Thymus (tissue), 11 donors: ENCODE measurements around the gene ATXN1. TPM values are rescaled to one million over a fixed set of nuclear protein-coding genes. Genes with fewer than 3 reads are reported as not detected.

ENCODE experiments used
- DNase-seq, 9 donors: peaks; one replicate each; pipeline ENCODE4 v3.0.0-alpha.2; 2013; ENCODE audit warnings: low spot score in 9 of 9, low read depth in 6 of 9, missing footprints in 1 of 9
- H3K27ac ChIP-seq, 2 donors: one replicate each; pipeline ENCODE4 v1.5.1; 2013; ENCODE audit warnings: control low read depth in 1 of 2, low read depth in 1 of 2, low read length in 1 of 2, mild to moderate bottlenecking in 1 of 2, moderate library complexity in 1 of 2
- H3K27me3 ChIP-seq, 2 donors: one replicate each; pipeline ENCODE4 v1.5.1; 2013; ENCODE audit warnings: low read length in 1 of 2; ENCODE audit not compliant: control insufficient read depth in 2 of 2, insufficient read depth in 1 of 2
- H3K36me3 ChIP-seq, 2 donors: one replicate each; pipeline ENCODE4 v1.5.1; 2013; ENCODE audit warnings: low read length in 1 of 2, mild to moderate bottlenecking in 1 of 2, moderate library complexity in 1 of 2; ENCODE audit not compliant: control insufficient read depth in 2 of 2, insufficient read depth in 2 of 2
- H3K4me1 ChIP-seq, 2 donors: one replicate each; pipeline ENCODE4 v1.5.1; 2013; ENCODE audit warnings: low read length in 2 of 2; ENCODE audit not compliant: control insufficient read depth in 2 of 2, insufficient read depth in 2 of 2
- H3K4me3 ChIP-seq, 2 donors: one replicate each; pipeline ENCODE4 v1.5.1; 2013; ENCODE audit warnings: low read length in 2 of 2, control low read depth in 1 of 2, mild to moderate bottlenecking in 1 of 2
- H3K9me3 ChIP-seq, 2 donors: one replicate each; pipeline ENCODE4 v1.5.1; 2013; ENCODE audit warnings: low read length in 1 of 2, mild to moderate bottlenecking in 1 of 2; ENCODE audit not compliant: control insufficient read depth in 2 of 2, insufficient read depth in 1 of 2
- WGBS: extraction: QIAGEN DNeasy Blood & Tissue Kit; methylation state at CpG from one replicate; pipeline ENCODE4 v1.1.7; 2013; 5-methylcytosine and 5-hydroxymethylcytosine counted together
- polyA plus RNA-seq: library from polyadenylated mRNA; stranded (reverse); fragments of 200-250 nt; gene quantifications from one replicate; pipeline ENCODE4 v1.2.3, GENCODE V29; 2013
- total RNA-seq: library from RNA; stranded (reverse); fragments of 120-200 nt; gene quantifications from one replicate; pipeline ENCODE4 v1.2.4, GENCODE V29; 2013
- donor health status: healthy.

The ATXN1 gene
- total and polyA plus RNA-seq, 2 donors = 6.8 to 7.1 TPM

DNA sequence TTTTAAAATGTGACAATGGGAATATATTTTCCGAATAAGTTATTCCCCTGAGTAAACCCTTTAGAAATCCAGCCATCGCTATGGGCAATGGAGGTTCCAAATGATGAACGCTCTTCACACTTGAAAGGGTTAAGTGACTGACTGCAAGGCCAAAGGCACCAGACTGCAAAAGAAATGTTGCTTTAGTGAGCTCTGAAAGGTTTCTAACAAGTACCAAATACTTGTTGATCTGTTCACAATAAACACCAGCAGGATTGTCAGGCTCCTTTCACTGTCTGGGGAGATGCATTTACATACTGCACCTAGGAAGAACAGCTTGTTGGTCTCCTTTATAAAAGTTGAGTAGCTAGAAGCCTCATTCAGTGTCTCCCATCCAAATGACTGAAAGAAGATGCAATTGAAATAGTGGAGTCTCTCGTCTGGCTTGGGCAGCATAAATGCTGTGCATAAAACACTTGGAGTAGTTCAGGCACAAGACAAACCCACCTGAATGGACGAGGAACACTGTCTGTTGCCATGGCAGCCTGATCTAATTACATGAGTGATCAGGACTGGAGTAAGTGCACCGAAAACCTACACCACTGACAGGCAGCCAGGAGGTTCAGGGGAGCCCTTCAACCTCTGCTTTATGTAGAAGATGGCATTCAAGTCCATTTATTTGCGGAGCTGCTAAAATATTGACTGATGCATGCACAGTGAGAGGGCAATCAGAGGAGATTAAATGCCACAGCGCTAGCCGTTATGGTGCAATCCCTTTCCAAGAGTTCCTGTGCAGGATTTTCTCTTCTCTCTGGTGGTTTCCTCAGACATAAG, 2.9 kb downstream of the ATXN1 start:
- Histone ChIP-seq H3K27me3 (peaks cover 2 to 16% of the 10 kb centered on the region in 2 donors), H3K9me3 (no peaks in the 10 kb centered on the region), H3K4me1 (peaks cover 3 to 22% of the 10 kb centered on the region in 2 donors), H3K36me3 (no peaks in the 10 kb centered on the region), H3K4me3 (no peak overlapping the region), H3K27ac (no peak overlapping the region)
- DNase-seq = no peak
- 85% methylated on average over 9 of the region's 9 CpGs for WGBS

DNA sequence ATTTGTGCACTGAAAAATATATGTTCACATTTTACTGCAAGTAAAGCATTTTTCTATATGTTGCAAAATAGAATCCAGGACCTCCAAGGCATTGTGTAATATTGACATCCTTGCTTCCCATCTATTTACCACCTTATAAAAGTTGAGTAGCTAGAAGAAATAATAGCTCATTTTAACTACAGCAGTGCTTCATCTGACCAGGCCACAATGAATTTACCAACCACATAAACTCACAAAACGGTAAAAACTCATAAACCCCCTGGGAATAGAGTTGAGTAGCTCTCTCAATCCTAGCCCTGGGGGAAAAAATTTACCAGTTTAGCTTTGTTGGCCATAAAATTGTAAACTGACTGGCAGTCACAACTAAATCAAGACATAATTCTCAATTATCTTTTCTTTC, 3.9 kb downstream of the ATXN1 start:
- Histone ChIP-seq H3K27ac (no peak overlapping the region), H3K9me3 (no peaks in the 10 kb centered on the region), H3K4me3 (no peak overlapping the region), H3K27me3 (peaks cover 2 to 13% of the 10 kb centered on the region in 2 donors), H3K36me3 (no peaks in the 10 kb centered on the region), H3K4me1 (peaks cover 0 to 16% of the 10 kb centered on the region in 2 donors)
- no peak for DNase-seq
- 95% methylated on average over 1 of the region's 1 CpG for WGBS

DNA sequence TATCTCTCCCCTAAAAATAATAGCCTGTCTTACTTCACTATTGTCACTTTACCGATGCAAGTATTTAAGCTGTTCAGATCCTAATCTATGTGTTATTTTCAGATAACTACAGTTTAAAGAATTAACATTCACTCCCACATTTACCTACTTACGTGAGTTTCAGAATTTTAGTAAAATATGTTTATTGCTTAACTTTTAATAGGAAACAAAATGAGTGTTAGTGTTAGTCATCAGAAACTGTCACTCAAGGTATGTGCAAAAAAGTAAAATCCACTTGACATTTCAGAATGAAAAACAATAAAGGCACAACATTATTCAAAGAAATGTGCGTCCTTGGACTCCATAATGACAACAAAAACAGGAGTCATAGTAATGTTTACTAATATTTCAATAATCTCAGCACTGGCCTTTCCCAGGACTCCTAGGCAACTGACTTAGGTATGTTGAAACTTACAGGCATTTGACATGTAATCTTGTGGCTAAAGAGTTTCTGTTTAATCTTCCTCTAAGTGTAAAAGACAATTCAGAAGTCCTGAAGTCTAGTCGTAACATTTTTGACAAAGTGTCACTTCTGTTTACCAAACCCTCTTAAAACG, 4.5 kb downstream of the ATXN1 start:
- no peaks in the 10 kb centered on the region for H3K9me3 ChIP-seq
- no peak overlapping the region for H3K27ac ChIP-seq
- peaks cover 0 to 12% of the 10 kb centered on the region in 2 donors for H3K4me1 ChIP-seq
- DNase-seq = no peak
- H3K4me3 ChIP-seq = no peak overlapping the region
- H3K27me3 ChIP-seq = peaks cover 2 to 7% of the 10 kb centered on the region in 2 donors
- no peaks in the 10 kb centered on the region for H3K36me3 ChIP-seq
- WGBS = 95% methylated on average over 5 of the region's 5 CpGs

DNA sequence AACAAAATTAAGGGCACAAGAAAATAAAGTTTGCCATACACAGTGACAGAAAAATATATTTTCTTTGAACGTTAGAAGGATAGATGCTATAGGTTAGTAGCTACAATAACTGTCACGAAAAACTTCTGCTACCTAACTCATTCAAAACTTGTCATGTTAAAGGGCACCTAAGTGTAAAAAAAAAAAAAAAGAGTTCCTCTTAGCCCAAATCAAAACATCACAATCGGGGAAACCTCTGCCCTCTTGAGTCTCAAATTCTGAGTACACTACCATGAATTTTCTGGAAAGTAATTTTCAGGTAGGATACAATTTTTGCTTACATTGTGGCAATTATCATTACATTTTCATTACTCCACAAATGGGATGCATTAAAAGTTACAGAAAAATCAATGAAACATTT, 5.7 kb downstream of the ATXN1 start:
- Histone ChIP-seq H3K4me1 (peaks cover 0 to 8% of the 10 kb centered on the region in 2 donors), H3K27ac (no peak overlapping the region), H3K27me3 (peaks cover 2 to 7% of the 10 kb centered on the region in 2 donors), H3K36me3 (no peaks in the 10 kb centered on the region), H3K4me3 (no peak overlapping the region), H3K9me3 (no peaks in the 10 kb centered on the region)
- no peak for DNase-seq
- 93% methylated on average over 3 of the region's 3 CpGs for WGBS

DNA sequence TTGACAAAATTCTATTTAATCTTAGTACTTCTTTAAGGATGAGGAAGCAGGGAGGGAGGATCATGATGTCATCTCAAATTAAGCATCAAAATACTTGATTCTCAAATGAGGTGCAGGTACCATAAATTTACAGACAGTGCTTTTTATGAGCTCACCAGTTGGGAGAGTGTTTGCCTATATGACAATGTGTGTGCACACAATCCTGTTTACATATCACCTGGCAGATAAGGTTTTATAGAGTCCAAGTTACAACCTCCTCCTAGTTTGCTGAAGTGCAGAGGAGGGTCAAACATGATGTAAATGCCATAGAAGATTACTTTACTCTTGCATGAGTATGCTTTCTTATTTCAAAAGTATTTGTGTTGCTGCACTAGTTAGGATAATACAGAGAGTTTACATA, 6.4 kb downstream of the ATXN1 start:
- no peak for DNase-seq
- no peaks in the 10 kb centered on the region for H3K36me3 ChIP-seq
- no peak overlapping the region for H3K4me3 ChIP-seq
- no peak overlapping the region for H3K27ac ChIP-seq
- H3K27me3 ChIP-seq = peaks cover 2 to 5% of the 10 kb centered on the region in 2 donors
- no peaks in the 10 kb centered on the region for H3K9me3 ChIP-seq
- peaks cover 0 to 8% of the 10 kb centered on the region in 2 donors for H3K4me1 ChIP-seq

DNA sequence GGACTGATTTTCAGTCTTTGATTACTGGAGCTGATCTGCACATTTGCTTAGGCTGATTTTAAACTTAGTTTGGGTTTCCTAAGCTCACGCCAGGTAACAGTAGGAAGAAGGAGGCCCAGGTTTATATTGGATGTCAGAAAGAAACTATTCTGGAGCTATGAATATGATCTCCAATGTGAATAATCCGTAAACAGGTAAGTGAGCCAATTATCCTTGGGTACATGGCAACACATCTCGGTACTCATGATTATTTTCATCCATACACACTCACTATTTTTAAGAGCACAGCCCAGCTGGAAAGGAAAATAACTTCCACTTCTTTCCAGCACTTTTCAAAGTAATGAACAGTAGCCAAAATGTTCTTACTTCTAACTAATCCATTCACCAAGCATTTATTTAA, 7.0 kb downstream of the ATXN1 start:
- no peak for DNase-seq
- no peaks in the 10 kb centered on the region for H3K9me3 ChIP-seq
- H3K36me3 ChIP-seq = no peaks in the 10 kb centered on the region
- no peak overlapping the region for H3K4me3 ChIP-seq
- peaks cover 0 to 8% of the 10 kb centered on the region in 2 donors for H3K4me1 ChIP-seq
- no peak overlapping the region for H3K27ac ChIP-seq
- WGBS = over 99% methylated on average over 3 of the region's 3 CpGs
- H3K27me3 ChIP-seq = peaks cover 0 to 2% of the 10 kb centered on the region in 2 donors

DNA sequence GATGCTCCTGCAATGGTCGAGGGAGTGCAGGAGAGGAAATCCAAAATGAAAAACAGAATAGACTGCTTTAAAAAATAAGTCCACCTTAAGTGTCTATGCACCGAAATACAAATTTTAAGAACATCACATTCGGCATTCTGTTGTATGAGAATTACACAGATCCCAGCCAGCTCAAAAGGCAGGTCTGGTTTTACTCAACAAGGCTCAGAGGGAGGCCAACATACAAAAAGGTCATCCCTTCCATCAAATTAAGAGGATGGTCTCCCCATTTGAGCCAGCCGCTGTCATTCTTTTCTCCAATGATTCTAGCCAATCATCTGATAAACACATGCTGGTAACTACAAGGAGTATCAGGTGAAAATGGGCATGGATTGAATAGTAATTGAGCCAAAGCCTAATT, 7.9 kb downstream of the ATXN1 start:
- no peaks in the 10 kb centered on the region for H3K9me3 ChIP-seq
- DNase-seq = no peak
- WGBS = 98% methylated on average over 4 of the region's 4 CpGs
- H3K36me3 ChIP-seq = no peaks in the 10 kb centered on the region
- H3K4me1 ChIP-seq = no peaks in the 10 kb centered on the region
- H3K4me3 ChIP-seq = no peak overlapping the region
- H3K27ac ChIP-seq = no peak overlapping the region
- H3K27me3 ChIP-seq = no peaks in the 10 kb centered on the region

DNA sequence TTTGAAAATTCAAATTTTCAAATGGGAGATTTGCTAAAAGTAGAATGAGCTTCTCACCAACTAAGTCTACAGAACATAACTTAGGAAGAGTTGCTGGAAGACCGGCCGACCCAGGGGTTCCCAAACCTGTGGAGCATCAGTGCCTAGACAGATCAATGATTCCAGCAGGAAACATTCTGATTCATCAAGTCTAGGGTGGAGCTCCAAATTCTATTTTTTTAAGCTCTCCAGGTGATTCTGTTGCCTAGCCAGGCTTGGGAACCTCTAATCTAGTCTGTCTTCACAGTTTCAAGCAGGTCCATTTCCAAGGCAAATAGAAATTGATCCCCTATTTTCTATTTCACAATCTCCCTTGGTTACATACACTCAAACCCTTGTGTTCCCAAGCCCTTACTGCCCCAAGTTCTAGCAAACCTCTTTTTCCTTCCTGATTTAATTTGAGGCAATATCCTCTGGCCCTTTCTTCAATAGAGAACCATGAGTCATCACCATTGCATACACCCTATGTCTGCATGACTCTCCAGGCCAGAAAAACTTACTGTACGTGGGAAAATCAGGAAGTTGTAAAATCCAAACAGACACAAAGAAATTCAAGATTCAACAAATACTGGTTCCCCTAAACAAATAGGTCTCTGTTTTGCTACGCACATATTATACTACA, 8.9 kb downstream of the ATXN1 start:
- Histone ChIP-seq H3K36me3 (no peaks in the 10 kb centered on the region), H3K4me3 (no peak overlapping the region), H3K27me3 (no peaks in the 10 kb centered on the region), H3K9me3 (no peaks in the 10 kb centered on the region), H3K27ac (no peak overlapping the region), H3K4me1 (no peaks in the 10 kb centered on the region)
- no peak for DNase-seq
- 85% methylated on average over 4 of the region's 4 CpGs for WGBS

DNA sequence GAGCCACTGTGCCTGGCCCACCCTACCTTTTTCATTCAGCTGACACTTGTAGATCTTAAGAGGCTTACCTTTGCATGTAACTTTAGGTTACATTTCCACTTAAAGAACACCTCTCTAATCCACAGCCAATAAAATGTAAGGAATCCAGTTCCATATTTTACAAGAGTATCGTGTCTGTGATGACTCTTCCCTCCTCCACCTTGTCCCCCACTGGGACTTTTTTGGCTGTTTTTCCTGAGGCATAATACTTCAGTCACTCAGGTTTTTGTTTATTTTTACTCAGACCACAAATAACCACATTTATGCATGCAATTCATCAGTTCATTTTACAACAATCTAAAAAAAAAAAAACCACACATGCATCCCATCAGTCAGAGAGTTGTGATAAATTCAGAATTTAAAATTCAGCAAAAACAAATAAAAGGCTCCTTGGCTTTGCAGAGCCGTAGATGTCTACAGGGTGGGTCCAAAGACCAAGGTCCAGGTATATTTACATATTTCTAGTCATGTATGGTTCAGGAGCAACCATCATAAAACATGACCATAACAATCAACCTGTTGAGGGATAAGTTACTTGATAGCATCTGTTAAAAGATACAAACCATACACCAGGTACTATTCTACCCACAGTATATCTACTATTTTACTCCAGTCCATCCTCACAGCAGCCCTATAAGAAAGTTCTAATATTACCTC, 9.9 kb downstream of the ATXN1 start:
- DNase-seq = no peak
- Histone ChIP-seq H3K4me3 (no peak overlapping the region), H3K9me3 (no peaks in the 10 kb centered on the region), H3K4me1 (no peaks in the 10 kb centered on the region), H3K36me3 (no peaks in the 10 kb centered on the region), H3K27me3 (no peaks in the 10 kb centered on the region), H3K27ac (no peak overlapping the region)
- WGBS = 95% methylated on average over 2 of the region's 2 CpGs
